ENCODE measurements around the gene NACC2.

DNA sequence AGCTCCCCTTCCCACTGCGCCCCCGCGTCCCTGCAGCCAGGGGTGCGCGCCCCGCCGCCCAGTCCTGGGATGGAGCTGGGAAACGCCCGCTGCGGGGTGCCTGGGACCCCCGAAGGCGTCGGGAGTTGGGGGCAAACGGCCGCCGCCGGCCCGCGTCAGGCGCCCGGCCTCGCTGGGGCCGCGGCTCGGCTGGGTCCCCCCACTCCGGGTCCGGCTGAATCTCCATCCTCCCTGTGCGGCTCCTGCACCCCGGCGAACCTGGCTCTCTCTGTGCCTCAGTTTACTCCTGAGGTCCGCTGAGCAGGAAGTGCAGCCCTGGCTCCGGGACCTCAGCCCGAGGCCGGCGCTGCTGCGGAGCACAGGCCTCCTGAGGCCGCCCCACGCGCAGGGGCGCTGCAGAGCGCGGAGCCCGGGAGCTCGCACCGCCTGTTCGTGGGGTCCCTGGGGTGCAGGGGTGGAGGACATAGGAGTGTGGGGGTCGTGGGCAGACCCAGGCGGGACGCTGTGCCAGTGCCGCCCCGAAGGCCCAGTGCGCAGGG is 37.5 kb upstream of the NACC2 start:
- TF ChIP-seq, protein P1, sequence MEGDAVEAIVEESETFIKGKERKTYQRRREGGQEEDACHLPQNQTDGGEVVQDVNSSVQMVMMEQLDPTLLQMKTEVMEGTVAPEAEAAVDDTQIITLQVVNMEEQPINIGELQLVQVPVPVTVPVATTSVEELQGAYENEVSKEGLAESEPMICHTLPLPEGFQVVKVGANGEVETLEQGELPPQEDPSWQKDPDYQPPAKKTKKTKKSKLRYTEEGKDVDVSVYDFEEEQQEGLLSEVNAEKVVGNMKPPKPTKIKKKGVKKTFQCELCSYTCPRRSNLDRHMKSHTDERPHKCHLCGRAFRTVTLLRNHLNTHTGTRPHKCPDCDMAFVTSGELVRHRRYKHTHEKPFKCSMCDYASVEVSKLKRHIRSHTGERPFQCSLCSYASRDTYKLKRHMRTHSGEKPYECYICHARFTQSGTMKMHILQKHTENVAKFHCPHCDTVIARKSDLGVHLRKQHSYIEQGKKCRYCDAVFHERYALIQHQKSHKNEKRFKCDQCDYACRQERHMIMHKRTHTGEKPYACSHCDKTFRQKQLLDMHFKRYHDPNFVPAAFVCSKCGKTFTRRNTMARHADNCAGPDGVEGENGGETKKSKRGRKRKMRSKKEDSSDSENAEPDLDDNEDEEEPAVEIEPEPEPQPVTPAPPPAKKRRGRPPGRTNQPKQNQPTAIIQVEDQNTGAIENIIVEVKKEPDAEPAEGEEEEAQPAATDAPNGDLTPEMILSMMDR (conservative IDR thresholded peaks at IDR 0.05 in 1 of 2, IDR thresholded peaks at IDR 0.05 in 1 of 2; ENCODE audit: low read depth in 1 of 2, low read length in 2 of 2) = no peak
- peak; percentile 50 for TF ChIP-seq EZH2 (IDR thresholded peaks at IDR 0.05; ENCODE audit: low read length, missing control alignments)

Measured in fibroblast of lung (primary cell).